ENCODE measurements around the gene C15orf39. TPM values are rescaled to one million over a fixed set of nuclear protein-coding genes. Genes with fewer than 3 reads are reported as not detected.
A peak's percentile ranks its signal among the peaks of the same experiment; 100 is the strongest.

Gene C15orf39
- total RNA-seq, 6 experiments from 2014 or later = 3.6 to 9.4 (median 5.8) TPM

DNA sequence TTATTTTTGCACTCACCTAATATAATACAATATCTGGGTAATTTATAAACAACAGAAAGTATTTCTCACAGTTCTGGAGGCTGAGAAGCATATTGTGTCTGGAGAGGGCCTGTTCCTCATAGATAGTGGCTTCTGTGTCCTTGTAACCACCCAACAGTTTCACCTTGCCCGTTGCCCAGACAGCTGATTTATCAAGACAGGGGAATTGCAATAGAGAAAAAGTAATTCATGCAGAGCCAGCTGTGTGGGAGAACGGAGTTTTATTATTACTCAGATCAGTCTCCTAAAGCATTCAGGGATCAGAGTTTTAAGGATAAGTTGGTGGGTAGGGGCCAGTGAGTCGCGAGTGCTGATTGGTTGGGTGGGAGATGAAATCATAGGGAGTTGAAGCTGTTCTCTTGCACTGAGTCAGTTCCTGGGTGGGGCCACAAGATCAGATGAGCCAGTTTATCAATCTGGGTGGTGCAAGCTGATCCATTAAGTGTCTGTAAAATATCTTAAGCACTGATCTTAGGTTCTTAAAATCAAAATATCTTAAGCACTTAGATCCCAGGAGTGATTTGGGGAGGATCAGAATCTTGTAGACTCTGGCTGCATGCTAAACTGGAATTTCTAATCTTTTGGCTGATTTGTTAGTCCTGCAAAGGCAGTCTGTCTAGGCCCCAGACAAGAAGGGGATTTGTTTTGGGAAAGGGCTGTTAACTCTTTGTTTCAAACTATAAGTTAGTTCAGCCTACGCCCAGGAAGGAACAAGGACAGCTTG is 33.9 kb upstream of the C15orf39 start:
- Histone ChIP-seq H3K4me1 (no peaks in the 10 kb centered on the region), H3K9me3 (no peaks in the 10 kb centered on the region), H3K27ac (no peak overlapping the region), H3K27me3 (no peaks in the 10 kb centered on the region), H3K4me3 (no peak overlapping the region), H3K36me3 (no peaks in the 10 kb centered on the region)
- DNase-seq (no peak), ATAC-seq (no peak)
- TF ChIP-seq, protein P1, sequence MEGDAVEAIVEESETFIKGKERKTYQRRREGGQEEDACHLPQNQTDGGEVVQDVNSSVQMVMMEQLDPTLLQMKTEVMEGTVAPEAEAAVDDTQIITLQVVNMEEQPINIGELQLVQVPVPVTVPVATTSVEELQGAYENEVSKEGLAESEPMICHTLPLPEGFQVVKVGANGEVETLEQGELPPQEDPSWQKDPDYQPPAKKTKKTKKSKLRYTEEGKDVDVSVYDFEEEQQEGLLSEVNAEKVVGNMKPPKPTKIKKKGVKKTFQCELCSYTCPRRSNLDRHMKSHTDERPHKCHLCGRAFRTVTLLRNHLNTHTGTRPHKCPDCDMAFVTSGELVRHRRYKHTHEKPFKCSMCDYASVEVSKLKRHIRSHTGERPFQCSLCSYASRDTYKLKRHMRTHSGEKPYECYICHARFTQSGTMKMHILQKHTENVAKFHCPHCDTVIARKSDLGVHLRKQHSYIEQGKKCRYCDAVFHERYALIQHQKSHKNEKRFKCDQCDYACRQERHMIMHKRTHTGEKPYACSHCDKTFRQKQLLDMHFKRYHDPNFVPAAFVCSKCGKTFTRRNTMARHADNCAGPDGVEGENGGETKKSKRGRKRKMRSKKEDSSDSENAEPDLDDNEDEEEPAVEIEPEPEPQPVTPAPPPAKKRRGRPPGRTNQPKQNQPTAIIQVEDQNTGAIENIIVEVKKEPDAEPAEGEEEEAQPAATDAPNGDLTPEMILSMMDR (IDR thresholded peaks at IDR 0.05) = no peak
- TF ChIP-seq POLR2A (IDR thresholded peaks at IDR 0.05) = no peak
- WGBS (ENCODE audit: insufficient coverage, low coverage, low lambda C conversion rate, missing lambda C conversion rate) = 67% methylated on average over 5 of the region's 5 CpGs
- intact Hi-C loops (cut with DNase I) = no loop called here

- no peak for ATAC-seq
Observed at GRCh38 chr15:75168374-75168773, 33.3 kb upstream of the C15orf39 start.

GRCh38 chr15:75170203-75170602 is 31.5 kb upstream of the C15orf39 start:
- WGBS (ENCODE audit: insufficient coverage, low coverage, low lambda C conversion rate, missing lambda C conversion rate) = 88% methylated on average over 1 of the region's 1 CpG
- intact Hi-C loops (cut with DNase I) = no loop called here
- no peaks in the 10 kb centered on the region for H3K36me3 ChIP-seq

More at GRCh38 chr15:75168374-75168773, 33.3 kb upstream of the C15orf39 start:
- H3K27me3 ChIP-seq = no peaks in the 10 kb centered on the region
- no peak for TF ChIP-seq POLR2A (IDR thresholded peaks at IDR 0.05)
- TF ChIP-seq, protein P1 (IDR thresholded peaks at IDR 0.05) = no peak
- no peak overlapping the region for H3K27ac ChIP-seq
- intact Hi-C loops (cut with DNase I) = no loop called here
- H3K4me3 ChIP-seq = no peak overlapping the region
- H3K36me3 ChIP-seq = no peaks in the 10 kb centered on the region
- no peaks in the 10 kb centered on the region for H3K9me3 ChIP-seq
- no peak for DNase-seq
- 66% methylated on average over 4 of the region's 4 CpGs for WGBS (ENCODE audit: insufficient coverage, low coverage, low lambda C conversion rate, missing lambda C conversion rate)
- H3K4me1 ChIP-seq = no peaks in the 10 kb centered on the region

DNA sequence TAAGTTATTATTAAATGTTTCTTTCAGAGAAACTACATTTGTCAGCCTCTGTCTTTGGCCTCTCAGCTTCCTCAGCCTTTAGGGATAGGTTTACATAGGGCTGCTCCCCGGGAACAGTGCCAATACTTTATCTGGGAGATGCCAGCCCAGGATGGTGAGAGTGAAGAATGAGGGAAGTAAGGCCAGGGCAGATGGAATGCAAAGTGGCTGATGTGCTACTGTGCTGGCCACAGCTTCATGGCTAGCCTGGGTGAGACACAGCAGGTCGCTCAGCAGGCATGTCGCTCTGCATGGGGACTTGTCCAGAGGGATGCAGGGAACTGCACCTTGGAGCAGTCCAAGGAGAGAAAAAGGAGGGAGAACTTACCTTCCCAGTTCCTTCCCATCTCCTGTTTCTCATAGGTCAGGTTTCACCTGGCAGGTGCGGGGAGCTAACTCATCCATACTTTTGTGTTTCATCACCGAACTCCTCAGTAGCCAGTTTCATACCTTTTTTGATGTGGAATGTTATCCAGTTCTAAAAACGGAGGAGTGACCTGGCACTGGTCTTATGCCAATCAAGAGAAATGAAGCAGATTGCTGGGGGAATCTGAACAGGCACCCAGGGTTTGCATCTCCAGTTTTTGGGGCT is 30.9 kb upstream of the C15orf39 start:
- Histone ChIP-seq H3K4me1 (peaks cover 0 to 7% (median 2%) of the 10 kb centered on the region in 4 donors), H3K9me3 (no peaks in the 10 kb centered on the region), H3K27ac (no peak overlapping the region), H3K36me3 (no peaks in the 10 kb centered on the region), H3K27me3 (no peaks in the 10 kb centered on the region), H3K4me3 (no peak overlapping the region)
- intact Hi-C loops (cut with DNase I) = no loop called here
- no peak for DNase-seq
- ATAC-seq = peak in 1 of 4 donors; percentile 16
- TF ChIP-seq POLR2A (IDR thresholded peaks at IDR 0.05) = no peak
- TF ChIP-seq, protein P1 (IDR thresholded peaks at IDR 0.05) = no peak
- WGBS (ENCODE audit: insufficient coverage, low coverage, low lambda C conversion rate, missing lambda C conversion rate) = 74% methylated on average over 4 of the region's 6 CpGs

More at GRCh38 chr15:75170203-75170602, 31.5 kb upstream of the C15orf39 start:
- no peaks in the 10 kb centered on the region for H3K9me3 ChIP-seq
- H3K4me3 ChIP-seq = no peak overlapping the region
- no peaks in the 10 kb centered on the region for H3K27me3 ChIP-seq
- H3K27ac ChIP-seq = no peak overlapping the region
- peaks cover 0 to 1% (median under 1%) of the 10 kb centered on the region in 4 donors for H3K4me1 ChIP-seq
- ATAC-seq = no peak
- no peak for DNase-seq
- TF ChIP-seq, protein P1 (IDR thresholded peaks at IDR 0.05) = no peak
- no peak for TF ChIP-seq POLR2A (IDR thresholded peaks at IDR 0.05)
